ENCODE data around the gene SCAPER.

Gene SCAPER

DNA sequence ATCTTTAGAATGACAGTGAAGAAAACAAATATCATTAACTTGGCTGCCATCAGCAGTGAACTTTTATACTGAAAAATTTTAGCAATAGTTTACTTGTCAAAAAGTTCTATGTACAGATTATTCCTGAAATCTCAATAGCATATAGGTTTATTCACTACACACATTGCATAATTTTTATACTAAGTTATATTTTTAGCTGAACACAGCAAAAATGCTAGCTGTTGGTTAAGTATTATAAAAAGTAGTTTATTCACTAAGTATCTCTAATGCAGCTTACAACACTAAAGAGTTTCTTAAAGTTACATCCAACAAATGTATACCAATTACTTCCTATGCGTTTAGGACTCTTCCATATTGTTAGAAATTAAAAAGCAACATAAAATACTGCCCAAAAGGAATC, 131.9 kb downstream of the SCAPER start:
- no peak for TF ChIP-seq CTCF (IDR thresholded peaks at IDR 0.05)

DNA sequence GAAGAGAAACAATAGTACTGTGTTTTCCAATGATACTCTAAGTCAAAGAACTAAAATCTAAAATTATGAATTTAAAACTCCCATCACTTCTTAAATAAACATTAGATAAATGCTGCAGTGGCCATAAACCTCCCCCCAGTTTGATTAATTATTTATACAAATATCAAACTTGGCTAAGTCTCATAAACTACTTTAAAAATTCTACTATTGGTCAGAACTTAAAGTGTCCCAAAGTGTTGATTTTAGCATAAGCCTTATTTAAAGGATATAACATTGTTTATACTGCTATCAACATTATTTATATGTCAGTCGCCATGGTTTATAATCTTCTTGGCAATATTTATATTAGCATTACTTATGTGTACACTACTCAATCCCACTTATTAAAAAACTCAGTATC, 132.4 kb downstream of the SCAPER start:
- TF ChIP-seq CTCF (IDR thresholded peaks at IDR 0.05) = no peak

DNA sequence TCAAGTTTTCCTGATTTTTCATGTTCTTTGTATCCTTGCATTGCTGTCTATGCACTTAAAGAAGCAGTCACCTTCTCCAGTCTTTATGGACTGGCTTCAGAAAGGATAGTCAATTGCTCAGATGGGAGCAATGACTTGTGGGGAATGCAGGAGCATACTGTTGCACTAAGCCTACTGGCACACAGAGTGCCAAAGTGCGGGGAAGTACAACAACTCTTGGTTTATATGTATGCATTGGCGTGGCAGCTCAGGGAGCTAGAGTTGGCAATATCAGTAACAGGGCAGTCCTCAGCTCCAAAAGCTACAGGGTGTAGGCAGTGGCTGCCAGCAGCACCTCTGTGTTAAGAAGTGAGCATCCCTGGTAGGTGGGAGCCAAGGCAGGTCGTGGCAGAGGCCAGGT, 141.1 kb downstream of the SCAPER start:
- no peak for TF ChIP-seq CTCF (IDR thresholded peaks at IDR 0.05)

GRCh38 chr15:76763554-76763953, 141.6 kb downstream of the SCAPER start:
- TF ChIP-seq CTCF (IDR thresholded peaks at IDR 0.05) = no peak

DNA sequence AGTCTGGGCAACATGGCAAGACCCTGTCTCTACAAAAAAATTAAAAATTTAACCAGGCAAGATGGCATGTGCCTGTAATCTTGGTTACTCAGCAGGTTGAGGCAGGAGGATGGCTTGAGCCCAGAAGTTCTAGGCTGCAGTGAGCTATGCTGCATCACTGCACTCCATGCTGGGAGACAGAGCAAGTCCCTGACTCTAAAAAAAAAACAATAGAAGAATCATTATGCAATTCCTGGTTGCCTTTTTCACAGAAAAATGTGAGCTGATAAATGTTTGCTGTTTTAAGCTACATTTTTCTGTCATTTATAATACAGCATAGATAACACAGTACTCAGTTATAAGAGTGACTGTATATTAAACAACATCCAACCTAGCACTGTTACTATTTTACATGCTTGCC, 148.8 kb downstream of the SCAPER start:
- no peak for TF ChIP-seq CTCF (IDR thresholded peaks at IDR 0.05)

- no peak for TF ChIP-seq CTCF (IDR thresholded peaks at IDR 0.05)
Observed at GRCh38 chr15:76753771-76754170, 151.4 kb downstream of the SCAPER start.

GRCh38 chr15:76753131-76753530, 152.0 kb downstream of the SCAPER start:
- TF ChIP-seq CTCF (IDR thresholded peaks at IDR 0.05) = no peak

DNA sequence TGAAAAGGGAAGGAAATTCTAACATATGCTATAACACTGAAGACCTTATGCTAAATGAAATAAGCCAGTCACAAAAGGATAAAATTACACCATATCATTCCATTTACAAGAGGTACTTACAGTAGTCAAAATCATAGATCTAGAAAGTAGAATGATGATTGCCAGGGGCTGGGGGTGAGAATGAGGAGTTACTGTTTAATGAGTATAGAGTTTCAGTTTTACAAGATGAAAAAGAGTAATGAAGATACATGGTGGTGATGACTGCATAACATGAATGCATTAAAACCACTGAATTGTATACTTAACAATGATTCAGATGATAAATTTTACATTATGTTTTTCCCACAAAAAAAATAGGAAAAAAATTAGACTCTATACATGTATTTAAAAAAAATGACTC, 152.6 kb downstream of the SCAPER start:
- TF ChIP-seq CTCF (IDR thresholded peaks at IDR 0.05) = no peak

Measured in LNCAP (cell line).